Measurements from ENCODE around the gene DAZAP1. TPM values are rescaled to one million over a fixed set of nuclear protein-coding genes. Genes with fewer than 3 reads are reported as not detected.

The DAZAP1 gene
- total RNA-seq: 66.4 and 95.1 TPM in 2 replicates

GRCh38 chr19:1407528-1408299 is at the start of gene DAZAP1:
Gene DAZAP1, plus strand, starts transcription at chr19:1407586. Its CDS starts 188 bp downstream, at chr19:1407774.

GRCh38 chr19:1383312-1384084 is 23.9 kb upstream of the DAZAP1 start, which contains the start of gene NDUFS7:
Gene NDUFS7, plus strand, starts transcription at chr19:1383907. Its CDS starts 20 bp downstream, at chr19:1383927.

GRCh38 chr19:1401138-1401888 is 6.1 kb upstream of the DAZAP1 start, which contains the start of gene GAMT:
Gene GAMT, minus strand, starts transcription at chr19:1401542. Its CDS starts 66 bp downstream, at chr19:1401476.

GRCh38 chr19:1438035-1438932 is 30.9 kb downstream of the DAZAP1 start, which contains the start of gene RPS15:
Gene RPS15, plus strand, starts transcription at chr19:1438396. Its CDS starts 30 bp downstream, at chr19:1438426.

GRCh38 chr19:1449467-1450442 is 42.4 kb downstream of the DAZAP1 start, which contains the start of gene APC2:
Gene APC2, plus strand, starts transcription at chr19:1450121. Its CDS starts 2,881 bp downstream, at chr19:1453002.

GRCh38 chr19:1478934-1479707 is 71.7 kb downstream of the DAZAP1 start, which contains the start of gene C19orf25:
Gene C19orf25, minus strand, starts transcription at chr19:1479215. Its CDS starts 312 bp downstream, at chr19:1478903.

Other genes starting within 250 kb of the DAZAP1 start
- gene SBNO2, start 233.3 kb upstream of the DAZAP1 start, total RNA-seq: 26.5 and 37.5 TPM in 2 replicates
- gene STK11, start 201.8 kb upstream of the DAZAP1 start, total RNA-seq: 68.5 and 75.7 TPM in 2 replicates
- gene CBARP, start 169.6 kb upstream of the DAZAP1 start, total RNA-seq: 3.1 and 3.8 TPM in 2 replicates
- 21.3 and 23.3 TPM in 2 replicates for gene ATP5F1D, start 165.8 kb upstream of the DAZAP1 start, total RNA-seq
- 20.2 and 22.2 TPM in 2 replicates for gene MIDN, start 159.0 kb upstream of the DAZAP1 start, total RNA-seq
- 129 and 154 TPM in 2 replicates for gene CIRBP, start 138.3 kb upstream of the DAZAP1 start, total RNA-seq
- gene FAM174C, start 132.1 kb upstream of the DAZAP1 start, total RNA-seq: 25.6 and 30.5 TPM in 2 replicates
- gene EFNA2, start 121.7 kb upstream of the DAZAP1 start, total RNA-seq: 0.27 TPM in 1 of 2 replicates, not detected in the other
- 48.8 and 60.9 TPM in 2 replicates for gene NDUFS7, start 23.7 kb upstream of the DAZAP1 start, total RNA-seq
- 15.6 and 15.7 TPM in 2 replicates for gene GAMT, start 6.0 kb upstream of the DAZAP1 start, total RNA-seq
- gene RPS15, start 30.8 kb downstream of the DAZAP1 start, total RNA-seq: 638 and 737 TPM in 2 replicates
- gene APC2, start 42.5 kb downstream of the DAZAP1 start, total RNA-seq: 0.07 and 0.13 TPM in 2 replicates
- gene C19orf25, start 71.6 kb downstream of the DAZAP1 start, total RNA-seq: 14.0 and 17.9 TPM in 2 replicates
- gene PCSK4, start 82.8 kb downstream of the DAZAP1 start, total RNA-seq: 1.1 and 1.3 TPM in 2 replicates
- 0.57 and 1.1 TPM in 2 replicates for gene REEP6, start 83.6 kb downstream of the DAZAP1 start, total RNA-seq
- gene ADAMTSL5, start 105.4 kb downstream of the DAZAP1 start, total RNA-seq: 0.22 and 0.53 TPM in 2 replicates
- gene PLK5, start 116.5 kb downstream of the DAZAP1 start, total RNA-seq: not detected in 2 replicates
- gene MEX3D, start 160.7 kb downstream of the DAZAP1 start, total RNA-seq: 57.1 and 62.6 TPM in 2 replicates
- 78.7 and 86.2 TPM in 2 replicates for gene MBD3, start 185.3 kb downstream of the DAZAP1 start, total RNA-seq
- 32.0 and 34.7 TPM in 2 replicates for gene UQCR11, start 197.9 kb downstream of the DAZAP1 start, total RNA-seq
- 94.9 and 154 TPM in 2 replicates for gene TCF3, start 245.0 kb downstream of the DAZAP1 start, total RNA-seq